BLaER1 (cell line): ENCODE measurements around the gene MTUS2.
"Not testable (repeated sequence)": the region's sequence is repeated elsewhere in the genome, so short reads cannot be mapped to it uniquely, and the experiment has no call there.

Experiments used
- H3K27ac ChIP-seq: shearing (Covaris generic); formaldehyde crosslinking; 2 replicates; pipeline ENCODE4 v1.8.1; 2022
- H3K27me3 ChIP-seq: shearing (Covaris generic); formaldehyde crosslinking; 2 replicates; pipeline ENCODE4 v1.8.1; 2022
- H3K36me3 ChIP-seq: shearing (Covaris generic); formaldehyde crosslinking; 2 replicates; pipeline ENCODE4 v1.8.1; 2022
- H3K4me1 ChIP-seq: shearing (Covaris generic); formaldehyde crosslinking; 2 replicates; pipeline ENCODE4 v1.8.1; 2022
- H3K4me2 ChIP-seq: shearing (Covaris generic); formaldehyde crosslinking; 2 replicates; pipeline ENCODE4 v1.8.1; 2022
- H3K4me3 ChIP-seq: shearing (Covaris generic); formaldehyde crosslinking; 2 replicates; pipeline ENCODE4 v1.8.1; 2022
- H3K9ac ChIP-seq: shearing (Covaris generic); formaldehyde crosslinking; 2 replicates; pipeline ENCODE4 v1.8.1; 2022
- H3K9me3 ChIP-seq: shearing (Covaris generic); formaldehyde crosslinking; 2 replicates; pipeline ENCODE4 v1.8.1; 2022
- H4K20me1 ChIP-seq: shearing (Covaris generic); formaldehyde crosslinking; 2 replicates; pipeline ENCODE4 v1.8.1; 2022
- Cebpa-rat ChIP-seq: shearing (Covaris generic); IDR thresholded peaks from 2 replicates; pipeline ENCODE4 v1.8.1; 2022

MTUS2 gene

DNA sequence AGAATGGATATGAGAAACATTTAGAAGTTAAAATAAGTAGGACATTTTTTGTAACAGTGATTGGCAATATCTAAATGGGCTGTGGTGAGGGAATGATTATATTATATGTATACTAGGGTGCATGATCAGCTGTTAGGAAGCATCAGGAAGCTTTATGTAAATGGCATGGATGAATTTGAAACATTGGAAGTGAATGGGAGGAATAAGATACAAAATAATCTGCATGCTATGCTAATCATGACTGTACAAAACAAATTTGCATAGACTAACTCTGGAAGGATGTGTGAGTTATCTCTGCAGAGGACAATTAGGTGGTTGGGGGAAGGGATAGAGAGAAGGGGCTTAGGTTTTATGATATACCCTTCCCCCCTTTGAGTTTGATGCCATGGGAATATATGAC is 156.5 kb downstream of the MTUS2 start:
- Histone ChIP-seq H3K9ac (no peak overlapping the region), H3K4me3 (no peak overlapping the region), H3K4me1 (no peaks in the 10 kb centered on the region), H3K9me3 (no peaks in the 10 kb centered on the region), H3K27me3 (no peaks in the 10 kb centered on the region), H3K36me3 (no peaks in the 10 kb centered on the region), H4K20me1 (no peaks in the 10 kb centered on the region), H3K4me2 (no peak overlapping the region), H3K27ac (no peak overlapping the region)
- TF ChIP-seq Cebpa-rat, result no peak

DNA sequence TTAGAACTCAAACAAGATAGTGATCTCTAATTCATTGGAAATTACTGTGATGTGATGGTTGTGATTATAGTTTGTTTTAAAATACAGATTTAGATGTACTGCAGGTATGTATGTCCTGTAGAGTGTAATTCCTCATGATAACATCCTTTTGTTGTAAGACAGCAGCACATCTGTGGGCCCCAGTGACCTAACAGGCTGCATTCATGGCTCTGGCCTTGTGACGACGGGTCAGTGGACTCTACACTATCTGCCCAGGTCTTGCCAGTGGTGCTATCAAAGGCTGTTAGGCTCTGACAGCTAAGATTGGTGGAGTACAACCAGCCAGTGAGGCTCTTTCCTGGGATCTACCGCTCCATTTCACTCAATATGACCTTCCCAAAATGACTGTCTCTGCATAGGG is 158.4 kb downstream of the MTUS2 start:
- Histone ChIP-seq H4K20me1 (no peaks in the 10 kb centered on the region), H3K36me3 (no peaks in the 10 kb centered on the region), H3K27ac (no peak overlapping the region), H3K4me2 (no peak overlapping the region), H3K9me3 (no peaks in the 10 kb centered on the region), H3K9ac (no peak overlapping the region), H3K27me3 (no peaks in the 10 kb centered on the region), H3K4me3 (no peak overlapping the region), H3K4me1 (no peaks in the 10 kb centered on the region)
- no peak for TF ChIP-seq Cebpa-rat

DNA sequence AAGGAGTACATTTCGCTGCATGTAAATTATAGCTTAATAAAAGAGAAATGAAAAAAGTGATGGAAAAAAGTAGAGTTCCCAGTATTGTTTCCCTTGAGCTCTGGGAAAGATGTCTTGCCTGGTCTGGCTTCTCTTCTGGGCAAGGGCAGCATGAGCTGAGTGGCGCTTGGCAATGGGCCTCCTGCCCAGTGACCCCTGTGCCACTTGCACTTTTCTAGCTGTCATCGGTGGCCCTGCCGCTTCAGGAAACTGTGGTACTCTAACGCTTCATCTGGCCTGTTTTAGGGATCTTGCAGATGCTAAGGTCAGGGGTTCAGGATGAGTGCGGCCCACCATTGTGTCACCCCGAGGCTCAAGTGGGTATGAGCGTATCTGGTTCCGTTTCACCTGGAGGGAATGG is 161.4 kb downstream of the MTUS2 start:
- Histone ChIP-seq H3K9ac (no peak overlapping the region), H3K27me3 (no peaks in the 10 kb centered on the region), H3K4me2 (no peak overlapping the region), H3K27ac (no peak overlapping the region), H3K9me3 (no peaks in the 10 kb centered on the region), H3K4me3 (no peak overlapping the region), H3K4me1 (no peaks in the 10 kb centered on the region), H4K20me1 (no peaks in the 10 kb centered on the region), H3K36me3 (no peaks in the 10 kb centered on the region)
- no peak for TF ChIP-seq Cebpa-rat

DNA sequence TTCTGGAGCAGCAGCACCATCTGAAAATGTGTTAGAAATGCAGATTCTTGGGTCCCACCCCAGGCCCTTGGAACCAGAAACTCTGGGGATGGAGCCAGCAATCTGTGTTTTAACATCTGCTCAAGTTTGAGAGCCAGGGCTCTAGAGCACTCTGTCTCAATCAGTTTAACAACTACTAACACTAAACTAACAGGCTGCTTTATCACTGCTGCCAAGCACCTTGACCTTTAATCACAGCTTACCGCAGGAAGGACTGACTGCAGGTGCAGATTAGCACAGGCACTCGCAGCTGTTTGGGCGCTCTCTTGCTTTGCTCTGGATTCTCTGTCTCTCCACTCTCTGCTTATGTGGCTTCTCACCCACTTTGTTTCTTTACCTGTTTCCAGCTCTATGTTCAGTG is 163.5 kb downstream of the MTUS2 start:
- Histone ChIP-seq H3K9ac (no peak overlapping the region), H3K9me3 (no peaks in the 10 kb centered on the region), H3K4me1 (no peaks in the 10 kb centered on the region), H3K4me3 (no peak overlapping the region), H3K4me2 (no peak overlapping the region), H4K20me1 (no peaks in the 10 kb centered on the region), H3K27ac (no peak overlapping the region), H3K27me3 (no peaks in the 10 kb centered on the region), H3K36me3 (no peaks in the 10 kb centered on the region)
- TF ChIP-seq Cebpa-rat, result no peak

DNA sequence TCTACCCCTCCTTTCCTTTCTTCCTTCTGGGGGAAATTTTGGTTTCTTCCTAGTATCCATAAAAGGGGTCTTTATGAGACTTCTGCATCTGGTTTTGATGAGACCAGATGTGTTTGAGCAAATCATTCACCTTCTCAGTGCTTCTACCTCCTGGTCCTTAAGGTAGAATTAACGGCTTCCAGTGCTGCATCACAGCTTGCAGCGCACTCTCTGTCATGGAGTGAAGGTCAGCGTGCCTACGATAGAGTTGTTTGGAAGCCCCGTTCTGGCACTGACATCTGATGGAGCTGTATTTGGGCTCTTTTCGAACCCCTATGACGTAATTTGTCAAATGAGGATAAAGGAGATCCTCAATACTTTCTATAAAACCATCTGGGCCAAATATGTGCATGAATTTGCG is 164.2 kb downstream of the MTUS2 start:
- H3K4me2 ChIP-seq, result no peak overlapping the region
- no peak overlapping the region for H3K4me3 ChIP-seq

DNA sequence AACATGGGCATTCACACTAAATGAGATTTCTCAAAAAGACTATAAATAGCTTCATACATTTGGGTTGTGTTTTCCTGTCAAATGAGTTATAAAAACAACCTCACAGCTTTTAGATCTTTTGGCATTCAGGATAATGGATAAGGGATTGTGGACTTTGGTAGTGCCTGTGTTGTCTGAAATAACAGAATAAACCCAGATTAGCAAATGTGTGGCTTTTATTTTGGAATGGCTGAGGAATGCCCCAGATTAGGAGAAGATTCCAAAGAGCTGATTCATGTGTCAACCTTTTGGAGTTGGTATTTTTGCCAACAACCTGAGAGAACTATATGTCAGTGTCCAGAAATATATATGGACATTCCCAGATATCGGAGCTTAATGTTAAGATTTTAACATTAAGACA is 164.7 kb downstream of the MTUS2 start:
- no peaks in the 10 kb centered on the region for H3K36me3 ChIP-seq
- no peak overlapping the region for H3K27ac ChIP-seq
- no peak overlapping the region for H3K4me3 ChIP-seq
- no peak overlapping the region for H3K9ac ChIP-seq
- H3K4me1 ChIP-seq, result no peaks in the 10 kb centered on the region
- no peaks in the 10 kb centered on the region for H4K20me1 ChIP-seq
- no peak overlapping the region for H3K4me2 ChIP-seq
- H3K9me3 ChIP-seq, result no peaks in the 10 kb centered on the region
- H3K27me3 ChIP-seq, result no peaks in the 10 kb centered on the region
- TF ChIP-seq Cebpa-rat, result no peak

More for the DNA sequence above, 164.2 kb downstream of the MTUS2 start:
- Histone ChIP-seq H3K36me3 (no peaks in the 10 kb centered on the region), H3K27me3 (no peaks in the 10 kb centered on the region), H3K27ac (no peak overlapping the region), H4K20me1 (no peaks in the 10 kb centered on the region), H3K9ac (no peak overlapping the region), H3K9me3 (no peaks in the 10 kb centered on the region), H3K4me1 (no peaks in the 10 kb centered on the region)
- no peak for TF ChIP-seq Cebpa-rat

DNA sequence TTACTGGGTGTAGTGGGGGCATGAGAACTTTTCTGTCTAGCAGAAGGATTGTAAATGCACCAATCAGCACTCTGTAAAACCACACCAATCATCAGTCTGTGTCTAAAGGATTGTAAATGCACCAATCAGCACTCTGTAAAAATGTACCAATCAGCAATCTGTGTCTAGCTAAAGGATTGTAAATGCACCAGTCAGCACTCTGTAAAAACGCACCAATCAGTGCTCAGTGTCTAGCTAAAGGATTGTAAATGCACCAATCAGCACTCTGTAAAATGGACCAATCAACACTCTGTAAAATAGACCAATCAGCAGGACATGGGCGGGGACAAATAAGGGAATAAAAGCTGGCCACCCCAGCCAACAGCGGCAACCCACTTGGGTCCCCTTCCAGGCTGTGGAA is 170.2 kb downstream of the MTUS2 start:
- not testable (repeated sequence) for H3K9ac ChIP-seq, H3K36me3 ChIP-seq, H3K4me2 ChIP-seq, H3K27ac ChIP-seq, H3K27me3 ChIP-seq, H4K20me1 ChIP-seq, H3K4me3 ChIP-seq
- Histone ChIP-seq H3K9me3 (peaks cover 11% of the 10 kb centered on the region), H3K4me1 (peaks cover 14% of the 10 kb centered on the region)

DNA sequence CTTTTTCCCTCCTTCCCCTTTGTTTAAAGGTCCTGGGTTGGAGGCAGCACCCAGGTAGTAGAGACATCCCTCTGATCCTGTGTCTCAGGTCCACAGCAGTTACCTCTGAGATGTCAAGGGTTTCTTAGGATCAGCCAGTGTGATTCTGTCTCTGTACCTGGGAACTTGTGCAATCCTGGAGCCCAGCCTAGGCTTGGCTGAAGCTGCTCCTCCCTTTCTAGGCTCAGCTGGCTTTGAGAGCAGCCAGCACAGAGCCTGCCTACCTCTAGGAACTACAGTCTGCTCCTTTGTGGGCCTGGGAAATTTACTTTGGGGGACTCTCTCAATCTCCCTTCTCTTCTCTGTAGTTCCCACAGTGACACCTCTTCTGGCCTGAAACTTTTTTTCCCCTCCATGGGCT is 171.6 kb downstream of the MTUS2 start:
- H3K4me1 ChIP-seq, result peaks cover 14% of the 10 kb centered on the region
- peaks cover 11% of the 10 kb centered on the region for H3K9me3 ChIP-seq
- no peak for TF ChIP-seq Cebpa-rat
- no peaks in the 10 kb centered on the region for H4K20me1 ChIP-seq
- H3K27ac ChIP-seq, result no peak overlapping the region
- no peaks in the 10 kb centered on the region for H3K36me3 ChIP-seq
- peak overlapping the region; percentile 39 for H3K4me2 ChIP-seq
- no peaks in the 10 kb centered on the region for H3K27me3 ChIP-seq
- no peak overlapping the region for H3K9ac ChIP-seq
- H3K4me3 ChIP-seq, result no peak overlapping the region

DNA sequence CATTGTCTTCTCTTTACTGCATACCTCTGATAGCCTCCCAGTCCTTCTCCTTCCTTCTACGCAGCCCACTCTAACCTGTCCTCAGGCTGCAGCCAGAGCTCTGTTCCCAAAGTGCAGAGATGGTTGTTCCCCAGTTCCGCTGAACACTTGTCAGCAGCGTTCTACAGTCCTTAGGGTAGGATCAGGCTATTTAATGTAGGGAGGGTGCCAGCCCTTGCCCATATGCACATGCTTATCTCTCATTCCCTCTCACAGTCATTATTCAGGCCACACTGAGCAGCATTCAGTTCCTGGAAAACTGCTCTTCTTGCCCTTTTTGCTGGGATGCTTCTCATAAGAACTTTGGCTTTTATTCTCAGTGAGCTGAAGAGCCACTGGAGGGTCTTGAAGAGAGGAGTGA is 180.7 kb downstream of the MTUS2 start:
- Histone ChIP-seq H3K36me3 (no peaks in the 10 kb centered on the region), H3K9me3 (0 out of 2 replicates have a peak, but pooled peaks cover 4% of the 10 kb centered on the region), H3K4me1 (no peaks in the 10 kb centered on the region), H3K9ac (no peak overlapping the region), H3K27me3 (no peaks in the 10 kb centered on the region), H3K4me2 (no peak overlapping the region), H3K27ac (no peak overlapping the region), H3K4me3 (no peak overlapping the region), H4K20me1 (no peaks in the 10 kb centered on the region)
- TF ChIP-seq Cebpa-rat, result no peak

DNA sequence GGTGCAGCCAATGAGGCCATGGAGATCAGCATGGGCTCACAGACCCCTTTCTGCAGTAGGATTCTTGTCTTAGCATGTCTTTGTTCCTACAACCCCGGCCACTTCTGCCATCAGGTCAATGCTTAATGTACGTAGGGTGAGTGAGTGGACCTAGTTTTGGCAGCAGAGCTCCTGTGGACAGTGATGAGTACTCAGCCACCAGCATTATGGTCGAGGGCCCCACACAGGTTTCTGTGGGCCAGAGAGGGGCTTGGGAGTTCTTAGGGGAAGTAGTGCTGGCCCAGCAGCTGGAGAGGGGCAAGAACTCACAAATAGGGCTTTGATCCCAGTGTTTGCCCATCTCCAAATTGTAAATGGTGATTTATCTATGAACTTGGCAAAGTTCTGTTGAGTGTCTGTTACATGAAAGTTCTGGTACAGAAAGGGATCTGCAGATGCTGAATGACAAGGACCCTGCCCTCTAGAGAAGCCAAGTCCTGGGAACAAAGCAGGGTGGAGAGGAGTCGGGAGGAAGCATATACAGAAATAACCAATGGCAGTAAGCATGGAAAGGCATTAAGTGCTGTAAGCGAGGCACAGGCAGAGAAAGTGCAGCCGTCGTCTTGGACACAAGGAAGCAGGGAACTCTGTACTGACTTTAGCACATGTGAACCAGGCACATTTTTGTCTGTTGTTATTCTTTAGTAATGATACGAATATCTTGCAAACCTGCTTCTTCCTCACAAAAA is 185.1 kb downstream of the MTUS2 start:
- no peaks in the 10 kb centered on the region for H4K20me1 ChIP-seq

DNA sequence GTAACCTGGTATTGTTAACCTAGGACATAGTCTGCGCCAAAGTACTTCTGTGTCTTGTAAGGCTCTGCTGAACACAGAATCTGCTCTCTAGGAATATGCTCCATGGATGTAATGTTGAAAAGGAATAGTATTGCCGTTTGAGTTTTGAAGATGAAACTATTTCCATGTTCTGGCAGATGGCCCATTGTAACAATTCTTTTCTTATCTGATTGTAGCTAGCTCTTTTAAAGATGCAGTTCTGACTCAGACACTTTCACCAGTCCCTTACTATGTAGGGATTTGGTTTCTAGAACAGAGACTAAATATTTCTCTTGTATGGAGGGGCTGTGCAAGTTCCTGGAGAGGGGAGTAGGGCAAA is 185.6 kb downstream of the MTUS2 start:
- Histone ChIP-seq H3K36me3 (no peaks in the 10 kb centered on the region), H3K27me3 (no peaks in the 10 kb centered on the region), H4K20me1 (no peaks in the 10 kb centered on the region), H3K4me2 (no peak overlapping the region), H3K9ac (no peak overlapping the region), H3K9me3 (no peaks in the 10 kb centered on the region), H3K4me1 (no peaks in the 10 kb centered on the region), H3K4me3 (no peak overlapping the region), H3K27ac (no peak overlapping the region)
- TF ChIP-seq Cebpa-rat, result no peak

More for the DNA sequence above, 185.1 kb downstream of the MTUS2 start:
- no peaks in the 10 kb centered on the region for H3K4me1 ChIP-seq
- H3K9ac ChIP-seq, result no peak overlapping the region
- no peak overlapping the region for H3K27ac ChIP-seq
- no peaks in the 10 kb centered on the region for H3K27me3 ChIP-seq
- H3K4me3 ChIP-seq, result no peak overlapping the region
- no peak overlapping the region for H3K4me2 ChIP-seq
- H3K36me3 ChIP-seq, result no peaks in the 10 kb centered on the region
- H3K9me3 ChIP-seq, result no peaks in the 10 kb centered on the region
- TF ChIP-seq Cebpa-rat, result no peak
